GM19467 (cell line): ENCODE measurements around the gene RTEL1.

Experiments
- ATAC-seq: cut with Tn5 transposase; IDR thresholded peaks from one replicate; pipeline ENCODE4 v1.9.1; 2021; ENCODE audit warnings: mild to moderate bottlenecking, moderate library complexity; ENCODE audit not compliant: unreplicated experiment

Gene RTEL1

DNA sequence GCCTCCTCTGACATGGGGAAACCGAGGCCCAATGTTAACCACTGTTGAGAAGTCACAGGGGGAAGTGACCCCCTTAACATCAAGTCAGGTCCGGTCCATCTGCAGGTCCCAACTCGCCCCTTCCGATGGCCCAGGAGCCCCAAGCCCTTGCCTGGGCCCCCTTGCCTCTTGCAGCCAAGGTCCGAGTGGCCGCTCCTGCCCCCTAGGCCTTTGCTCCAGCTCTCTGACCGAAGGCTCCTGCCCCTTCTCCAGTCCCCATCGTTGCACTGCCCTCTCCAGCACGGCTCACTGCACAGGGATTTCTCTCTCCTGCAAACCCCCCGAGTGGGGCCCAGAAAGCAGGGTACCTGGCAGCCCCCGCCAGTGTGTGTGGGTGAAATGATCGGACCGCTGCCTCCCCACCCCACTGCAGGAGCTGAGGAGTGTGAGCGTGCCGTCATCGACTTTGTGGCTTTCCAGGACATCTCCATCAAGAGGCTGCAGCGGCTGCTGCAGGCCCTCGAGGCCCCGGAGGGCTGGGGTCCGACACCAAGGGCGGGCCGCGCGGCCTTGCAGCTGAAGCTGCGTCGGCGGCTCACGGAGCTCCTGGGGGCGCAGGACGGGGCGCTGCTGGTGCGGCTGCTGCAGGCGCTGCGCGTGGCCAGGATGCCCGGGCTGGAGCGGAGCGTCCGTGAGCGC lies 39.9 kb downstream of the RTEL1 start:
- ATAC-seq = no peak

DNA sequence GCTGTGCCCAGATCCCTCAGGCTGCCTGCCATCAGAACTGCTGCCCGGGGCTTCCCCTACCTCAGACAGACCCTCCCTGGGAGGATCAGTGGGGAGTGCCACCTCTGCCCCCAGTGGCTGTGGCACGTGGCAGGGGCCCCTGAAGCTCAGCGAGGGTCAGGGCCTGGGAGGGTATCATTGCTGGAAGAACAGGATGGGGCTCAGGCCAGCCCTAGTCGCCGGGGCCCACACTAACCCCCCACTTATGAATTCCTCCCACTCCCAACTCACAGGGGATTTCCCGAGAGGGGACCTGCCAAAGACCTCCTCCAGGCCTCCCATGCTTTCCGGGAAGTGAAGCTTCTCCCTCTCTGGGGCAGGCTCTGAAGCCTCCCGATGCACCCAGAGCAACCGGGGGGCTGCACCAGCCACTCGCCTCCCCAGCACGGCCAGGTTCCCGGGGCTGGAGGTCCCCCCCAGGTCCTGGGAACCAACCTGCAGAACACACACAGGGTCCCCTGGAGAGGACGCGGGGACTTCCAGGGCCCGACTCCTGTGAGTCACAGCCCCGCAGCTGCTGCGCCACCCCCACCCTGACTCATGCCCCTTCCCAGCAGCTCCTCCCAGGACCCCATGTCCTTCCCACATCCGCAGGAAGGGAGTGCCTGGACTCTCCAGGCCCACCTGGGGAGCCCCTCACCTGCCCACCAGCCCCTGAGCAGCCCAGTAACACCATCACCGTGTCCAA lies 40.8 kb downstream of the RTEL1 start:
- ATAC-seq = no peak

GRCh38 chr20:63699466-63700198 lies 41.5 kb downstream of the RTEL1 start:
- ATAC-seq = no peak

DNA sequence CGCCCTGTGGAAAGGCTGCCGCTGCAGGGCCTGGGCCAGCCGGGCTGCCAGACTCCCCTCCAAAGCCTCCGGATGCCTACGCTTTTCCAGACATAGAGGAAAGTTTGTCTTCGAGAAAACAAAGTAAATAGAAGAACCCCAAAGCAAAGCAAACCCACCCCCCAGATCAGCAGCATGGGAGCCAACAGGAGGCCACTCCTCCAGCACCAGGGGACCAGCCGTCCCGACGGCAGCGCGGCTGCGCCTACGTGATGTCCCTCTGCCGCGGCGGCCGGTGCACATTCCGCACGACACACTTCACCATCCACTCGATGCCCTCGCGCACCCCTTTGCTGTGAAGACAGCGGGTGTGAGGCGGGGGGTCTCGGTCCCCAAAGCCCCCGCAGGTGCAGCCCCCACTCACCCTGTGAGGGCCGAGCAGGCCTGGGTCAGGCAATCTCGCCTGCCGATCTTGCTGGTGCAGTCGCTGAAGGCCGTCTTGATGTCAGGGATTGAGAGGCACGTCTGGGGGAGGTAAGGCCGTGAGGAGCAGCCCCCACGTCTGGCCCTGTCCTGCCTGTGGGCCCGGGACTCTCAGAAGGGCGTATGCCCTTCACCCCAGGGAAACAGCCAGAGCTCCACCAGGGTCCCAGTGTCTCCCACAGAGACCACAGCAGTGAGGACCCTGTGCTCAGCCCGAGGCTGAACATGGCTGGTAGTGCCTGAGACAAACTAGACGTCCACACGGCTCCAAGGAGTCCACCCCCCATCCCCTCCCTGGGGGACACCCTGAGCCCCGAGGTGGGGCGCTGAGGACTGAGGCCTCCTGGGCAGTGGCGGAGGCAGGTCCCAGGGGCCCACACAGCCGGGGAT lies 42.3 kb downstream of the RTEL1 start:
- ATAC-seq = no peak

- ATAC-seq = no peak
These were observed 42.9 kb downstream of the RTEL1 start for GRCh38 chr20:63701051-63701328.

- no peak for ATAC-seq
These were observed 43.4 kb downstream of the RTEL1 start for GRCh38 chr20:63701329-63702035.

DNA sequence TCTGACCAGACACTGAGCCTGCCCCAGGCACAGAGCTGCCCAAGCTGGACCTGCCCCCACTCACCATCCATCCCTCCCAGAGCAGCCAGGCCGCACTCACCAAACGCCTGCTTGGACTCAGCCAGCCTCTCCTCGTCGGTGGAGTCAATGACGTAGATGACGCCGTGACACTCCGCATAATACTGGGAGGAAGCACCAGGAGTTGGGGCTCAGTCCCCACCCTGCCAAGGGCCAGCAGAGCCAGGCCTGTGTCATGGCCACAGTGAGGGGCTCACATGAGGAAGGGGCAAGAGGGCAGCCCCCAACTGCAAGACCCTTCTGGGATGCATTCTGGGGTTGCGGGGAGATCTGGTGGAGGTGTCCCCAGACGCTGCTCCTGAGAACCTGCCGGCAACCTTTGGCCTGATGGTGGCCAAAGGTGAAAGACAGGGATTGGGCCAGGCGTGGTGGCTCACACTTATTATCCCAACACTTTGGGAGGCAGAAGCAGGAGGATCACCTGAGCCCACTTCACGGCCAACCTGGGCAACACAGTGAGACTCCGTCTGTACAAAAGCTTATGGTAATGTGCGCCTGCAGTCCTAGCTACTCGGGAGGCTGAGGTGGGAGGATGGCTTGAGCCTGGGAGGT lies 44.0 kb downstream of the RTEL1 start:
- no peak for ATAC-seq

GRCh38 chr20:63702751-63703470 lies 44.8 kb downstream of the RTEL1 start:
- no peak for ATAC-seq

DNA sequence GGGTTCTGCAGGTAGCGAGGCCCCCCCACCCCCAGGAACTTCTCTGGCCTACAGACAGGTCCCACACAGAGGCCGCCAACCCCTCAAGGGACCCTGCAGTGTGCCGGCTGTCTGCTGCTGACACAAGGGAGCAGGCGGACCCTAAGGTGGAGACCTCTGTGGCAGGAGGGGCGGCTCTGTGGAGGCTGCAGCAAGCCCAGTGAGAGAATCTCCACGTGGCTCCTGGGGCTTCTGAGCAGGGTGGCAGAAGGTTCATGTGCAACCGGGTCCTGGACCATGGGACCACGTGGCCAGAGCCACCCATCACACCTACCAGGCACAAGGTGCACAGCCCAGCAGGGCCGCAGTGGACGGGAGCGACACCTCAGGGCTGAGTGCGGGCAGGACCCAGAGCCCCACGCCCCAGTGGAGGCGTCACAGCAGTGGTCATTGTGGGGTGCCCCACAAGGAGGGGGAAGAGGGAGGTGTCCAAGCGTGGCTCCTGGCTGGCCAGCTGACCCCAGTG lies 45.4 kb downstream of the RTEL1 start:
- no peak for ATAC-seq

GRCh38 chr20:63703976-63704748 lies 46.0 kb downstream of the RTEL1 start:
- ATAC-seq = no peak

GRCh38 chr20:63704749-63705117 lies 46.6 kb downstream of the RTEL1 start:
- no peak for ATAC-seq

GRCh38 chr20:63705232-63706026 lies 47.3 kb downstream of the RTEL1 start:
- no peak for ATAC-seq

DNA sequence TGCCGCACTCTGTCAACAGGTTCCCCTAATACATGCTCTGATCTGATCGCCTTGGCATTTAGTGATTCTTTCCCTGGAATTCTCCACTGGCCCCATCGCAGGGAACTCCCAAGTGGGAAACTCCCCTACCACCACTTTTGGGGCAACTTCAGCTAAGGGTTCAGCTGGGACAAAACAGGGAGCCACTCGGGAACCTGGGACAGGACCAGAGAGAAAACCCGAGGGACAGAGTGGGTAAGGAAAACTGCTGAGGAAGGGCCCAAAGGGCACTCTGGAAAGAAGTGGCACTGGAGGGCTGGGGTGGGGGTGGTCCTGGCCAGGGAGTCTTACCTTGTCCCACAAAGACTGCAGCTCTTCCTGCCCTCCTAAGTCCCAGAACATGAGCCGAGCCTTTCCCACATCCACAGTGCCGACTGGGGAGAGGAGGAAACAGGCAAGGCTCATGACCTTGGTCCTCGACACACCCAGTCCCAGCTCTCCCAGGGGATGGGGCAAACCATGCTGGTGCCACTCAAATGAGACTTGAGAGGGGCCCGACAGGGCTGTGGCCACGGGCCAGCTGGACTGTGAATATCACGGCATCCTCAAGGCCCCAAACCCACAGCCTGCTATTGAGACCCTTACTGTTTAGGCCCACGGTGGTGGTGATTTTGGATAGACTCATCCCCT lies 48.0 kb downstream of the RTEL1 start:
- ATAC-seq = no peak

DNA sequence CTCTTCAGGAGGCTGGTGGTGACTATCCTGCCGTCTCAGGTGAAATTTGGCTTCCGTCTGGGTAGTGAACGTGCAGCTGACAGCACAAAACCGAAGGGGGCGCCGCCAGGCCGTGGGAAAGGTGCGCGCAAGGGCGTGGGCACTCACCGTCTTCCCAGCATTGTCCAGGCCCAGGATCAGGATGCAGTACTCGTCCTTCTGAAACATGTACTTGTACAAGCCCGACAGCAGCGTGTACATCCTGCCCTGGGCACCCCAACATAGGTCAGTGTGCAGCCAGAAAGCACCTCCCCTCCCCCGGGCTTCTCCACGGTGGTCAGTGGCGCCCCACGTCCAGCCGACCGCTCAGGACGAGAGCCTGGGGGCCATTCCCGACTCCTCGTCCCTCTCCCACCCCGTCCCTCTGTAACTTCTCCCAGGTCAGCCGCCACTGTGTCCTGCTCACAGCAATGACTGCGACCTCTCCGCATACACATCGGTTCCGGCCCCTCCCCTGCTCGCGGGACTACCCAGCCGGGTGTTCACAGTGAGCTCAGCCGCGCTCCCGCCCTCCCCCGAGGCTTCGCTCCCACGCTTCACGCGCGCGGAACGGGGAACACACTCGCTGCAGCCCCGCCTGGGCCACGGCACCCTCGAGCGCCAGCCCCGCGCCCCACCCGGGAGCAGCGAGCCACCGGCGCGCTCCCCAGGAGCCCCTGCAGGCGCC lies 48.9 kb downstream of the RTEL1 start:
- peak; percentile 7 for ATAC-seq

DNA sequence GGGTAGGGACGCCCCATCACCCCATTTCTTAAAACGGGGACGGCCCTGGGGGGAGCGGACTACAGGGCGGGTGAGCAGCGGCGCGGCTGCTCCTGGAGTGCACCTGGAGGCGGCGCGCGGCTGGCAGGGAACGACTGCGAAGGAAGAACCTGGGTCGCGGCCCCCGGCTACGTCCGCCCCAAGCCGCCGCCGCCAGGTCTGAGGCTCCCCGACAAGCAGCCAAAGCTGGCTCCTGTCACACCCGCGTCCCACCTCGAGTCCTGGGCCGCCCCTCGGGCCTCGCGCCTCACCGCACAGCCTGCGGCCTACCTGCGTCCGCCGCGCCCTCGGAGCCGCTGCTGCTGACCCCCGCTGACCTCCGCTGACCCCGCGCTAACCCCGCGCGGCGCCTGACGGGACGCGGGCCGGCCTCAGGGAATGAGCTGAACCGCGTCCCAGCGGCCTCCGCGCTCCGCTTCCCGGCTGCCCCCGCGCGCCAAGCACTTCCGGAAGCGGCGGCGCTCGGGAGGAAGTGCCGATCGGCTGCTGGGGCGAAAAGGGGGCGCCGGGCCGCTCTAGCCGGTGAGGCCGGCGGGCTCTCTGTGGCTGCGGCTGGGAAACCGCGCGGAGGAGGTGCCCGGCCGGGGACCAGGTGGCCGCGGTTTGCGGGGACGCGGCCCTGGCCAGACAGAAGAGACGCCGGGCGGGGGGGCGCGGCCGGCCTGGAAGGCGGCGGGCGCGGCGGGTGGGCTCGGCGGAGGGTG lies 49.6 kb downstream of the RTEL1 start, which contains the start of the genes ARFRP1 and ZGPAT:
Gene ARFRP1 (minus strand): TSS at position 419 of the 743 bp plus-strand sequence. CDS start 885 bp downstream, outside the sequence.
Gene ZGPAT (plus strand): TSS at position 482 of the 743 bp plus-strand sequence. CDS start 542 bp downstream, outside the sequence.
- ATAC-seq = peak; percentile 61
